Stimulated activated CD4-positive, alpha-beta T cell treated with anti-CD3 and anti-CD28 coated beads, Interleukin-4, amount 100 ng/mL, for 4 hours (primary cell): ENCODE results near the gene HDAC10.

Experiments used
- DNase-seq, 2 experiments: peaks; one replicate each; pipeline ENCODE4 v3.0.0-alpha.2; 2020

The HDAC10 gene

GRCh38 chr22:50197856-50198623 is 53.0 kb downstream of the HDAC10 start:
- DNase-seq, result no peak

- no peak for DNase-seq
Measured at GRCh38 chr22:50197000-50197800, 53.9 kb downstream of the HDAC10 start.

GRCh38 chr22:50196256-50196655 is 54.8 kb downstream of the HDAC10 start:
- no peak for DNase-seq
